ENCODE data around the gene FFAR3.
"Not testable (repeated sequence)": the region's sequence is repeated elsewhere in the genome, so short reads cannot be mapped to it uniquely, and the experiment has no call there.

The FFAR3 gene

GRCh38 chr19:35351411-35352176, 6.7 kb upstream of the FFAR3 start:
- DNase-seq = no peak

DNA sequence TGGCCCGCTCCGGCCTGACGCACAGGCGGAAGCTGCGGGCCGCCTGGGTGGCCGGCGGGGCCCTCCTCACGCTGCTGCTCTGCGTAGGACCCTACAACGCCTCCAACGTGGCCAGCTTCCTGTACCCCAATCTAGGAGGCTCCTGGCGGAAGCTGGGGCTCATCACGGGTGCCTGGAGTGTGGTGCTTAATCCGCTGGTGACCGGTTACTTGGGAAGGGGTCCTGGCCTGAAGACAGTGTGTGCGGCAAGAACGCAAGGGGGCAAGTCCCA, 6.1 kb upstream of the FFAR3 start:
- no peak for DNase-seq

- no peak for DNase-seq
Measured at GRCh38 chr19:35352448-35353304, 5.6 kb upstream of the FFAR3 start.

GRCh38 chr19:35353635-35354034, 4.6 kb upstream of the FFAR3 start:
- DNase-seq = no peak

- no peak for DNase-seq
Measured at GRCh38 chr19:35354898-35355297, 3.4 kb upstream of the FFAR3 start.

DNA sequence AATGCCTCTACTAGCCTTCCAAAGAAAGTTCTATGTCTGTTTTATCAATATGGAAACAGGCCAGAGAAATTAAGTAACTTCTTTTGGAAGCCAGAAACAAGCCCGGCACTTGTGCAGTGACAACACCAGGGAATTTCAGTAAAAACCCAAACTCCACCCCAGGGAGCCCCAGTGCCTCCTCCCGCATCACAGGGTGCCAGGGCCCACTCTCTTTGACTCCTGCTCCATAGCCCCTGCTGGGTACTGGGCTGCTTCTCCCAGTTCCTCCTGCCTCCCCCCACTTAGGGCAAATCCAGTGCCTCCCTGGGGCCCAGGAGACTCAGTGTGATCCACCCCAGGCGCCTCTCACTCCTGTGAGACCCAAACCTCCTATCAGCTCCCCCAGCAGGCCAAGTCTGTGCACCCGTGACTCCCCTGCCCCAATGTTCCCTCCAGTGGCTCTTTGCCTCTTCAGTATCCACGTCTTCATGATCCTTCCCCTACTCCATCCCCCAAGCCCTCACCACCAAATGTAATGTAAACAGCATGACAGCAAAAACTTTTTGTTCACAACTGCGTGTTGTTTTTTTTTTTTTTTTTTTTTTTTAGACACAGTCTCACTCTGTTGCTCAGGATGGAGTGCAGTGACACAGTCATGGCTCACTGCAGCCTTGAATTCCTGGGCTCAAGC, 2.3 kb upstream of the FFAR3 start:
- no peak for DNase-seq

DNA sequence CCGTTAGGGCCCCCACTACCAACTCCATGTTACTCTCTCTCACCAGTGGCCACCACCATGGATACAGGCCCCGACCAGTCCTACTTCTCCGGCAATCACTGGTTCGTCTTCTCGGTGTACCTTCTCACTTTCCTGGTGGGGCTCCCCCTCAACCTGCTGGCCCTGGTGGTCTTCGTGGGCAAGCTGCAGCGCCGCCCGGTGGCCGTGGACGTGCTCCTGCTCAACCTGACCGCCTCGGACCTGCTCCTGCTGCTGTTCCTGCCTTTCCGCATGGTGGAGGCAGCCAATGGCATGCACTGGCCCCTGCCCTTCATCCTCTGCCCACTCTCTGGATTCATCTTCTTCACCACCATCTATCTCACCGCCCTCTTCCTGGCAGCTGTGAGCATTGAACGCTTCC, 574 bp downstream of the FFAR3 start:
- not testable (repeated sequence) for DNase-seq

DNA sequence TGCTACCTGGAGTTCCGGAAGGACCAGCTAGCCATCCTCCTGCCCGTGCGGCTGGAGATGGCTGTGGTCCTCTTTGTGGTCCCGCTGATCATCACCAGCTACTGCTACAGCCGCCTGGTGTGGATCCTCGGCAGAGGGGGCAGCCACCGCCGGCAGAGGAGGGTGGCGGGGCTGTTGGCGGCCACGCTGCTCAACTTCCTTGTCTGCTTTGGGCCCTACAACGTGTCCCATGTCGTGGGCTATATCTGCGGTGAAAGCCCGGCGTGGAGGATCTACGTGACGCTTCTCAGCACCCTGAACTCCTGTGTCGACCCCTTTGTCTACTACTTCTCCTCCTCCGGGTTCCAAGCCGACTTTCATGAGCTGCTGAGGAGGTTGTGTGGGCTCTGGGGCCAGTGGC, 1.1 kb downstream of the FFAR3 start:
- not testable (repeated sequence) for DNase-seq

GRCh38 chr19:35360081-35360480, 1.8 kb downstream of the FFAR3 start:
- DNase-seq = not testable (repeated sequence)

DNA sequence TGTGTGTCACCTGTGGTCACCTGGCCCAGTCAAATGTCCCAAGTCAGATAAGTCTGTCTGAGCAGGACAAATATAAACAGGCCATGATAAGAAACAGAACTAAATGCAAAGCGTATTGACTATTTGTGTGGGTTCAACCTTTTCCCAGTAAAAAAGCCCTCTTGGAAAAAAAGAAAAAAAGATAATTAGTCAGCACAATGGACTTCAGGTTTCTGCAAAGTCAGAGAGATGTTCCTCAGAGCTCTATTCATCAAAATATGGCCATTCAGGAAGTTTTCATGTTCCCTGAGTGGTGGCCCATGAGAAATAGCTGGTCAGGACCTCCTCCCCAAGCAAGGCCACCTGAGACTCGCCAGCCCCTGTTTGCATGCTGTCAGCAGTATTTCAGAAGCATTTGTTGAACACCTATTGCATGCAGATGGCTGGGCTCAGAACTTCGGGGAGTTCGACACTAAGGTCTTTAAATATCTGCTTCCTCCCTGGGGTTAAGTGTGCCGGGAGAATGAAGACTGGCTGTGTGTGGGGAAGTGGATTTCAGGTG, 2.7 kb downstream of the FFAR3 start:
- no peak for DNase-seq

GRCh38 chr19:35362261-35363000, 4.2 kb downstream of the FFAR3 start:
- DNase-seq = no peak

DNA sequence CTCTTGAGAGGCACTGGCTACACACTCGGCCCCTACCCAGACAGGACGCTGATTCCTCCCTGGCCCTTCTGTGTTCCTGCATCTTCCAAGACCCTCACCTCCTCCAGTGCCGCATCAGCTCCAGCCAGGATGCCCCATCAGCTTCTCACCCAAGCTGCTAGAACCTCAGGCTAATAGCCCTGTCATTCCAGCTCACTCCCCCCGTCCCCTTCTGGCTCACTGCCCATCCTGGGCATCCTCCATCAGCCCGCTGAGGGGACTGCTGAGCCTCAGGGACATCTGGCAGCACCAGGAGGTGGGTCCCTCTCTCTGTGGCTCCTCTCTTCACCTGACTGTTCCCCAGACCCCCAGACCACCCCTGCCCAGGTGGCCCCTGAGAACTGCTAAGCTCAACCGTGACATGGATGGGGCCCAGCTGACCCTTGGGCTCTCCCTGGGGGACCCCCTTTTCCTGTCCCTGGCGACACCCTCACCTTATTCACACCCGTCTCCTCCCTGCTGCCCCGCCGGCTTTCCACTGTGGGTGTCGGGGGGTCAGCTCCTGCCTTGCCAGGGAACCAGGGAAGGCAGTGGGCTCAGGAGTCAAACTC, 4.8 kb downstream of the FFAR3 start:
- no peak for DNase-seq

DNA sequence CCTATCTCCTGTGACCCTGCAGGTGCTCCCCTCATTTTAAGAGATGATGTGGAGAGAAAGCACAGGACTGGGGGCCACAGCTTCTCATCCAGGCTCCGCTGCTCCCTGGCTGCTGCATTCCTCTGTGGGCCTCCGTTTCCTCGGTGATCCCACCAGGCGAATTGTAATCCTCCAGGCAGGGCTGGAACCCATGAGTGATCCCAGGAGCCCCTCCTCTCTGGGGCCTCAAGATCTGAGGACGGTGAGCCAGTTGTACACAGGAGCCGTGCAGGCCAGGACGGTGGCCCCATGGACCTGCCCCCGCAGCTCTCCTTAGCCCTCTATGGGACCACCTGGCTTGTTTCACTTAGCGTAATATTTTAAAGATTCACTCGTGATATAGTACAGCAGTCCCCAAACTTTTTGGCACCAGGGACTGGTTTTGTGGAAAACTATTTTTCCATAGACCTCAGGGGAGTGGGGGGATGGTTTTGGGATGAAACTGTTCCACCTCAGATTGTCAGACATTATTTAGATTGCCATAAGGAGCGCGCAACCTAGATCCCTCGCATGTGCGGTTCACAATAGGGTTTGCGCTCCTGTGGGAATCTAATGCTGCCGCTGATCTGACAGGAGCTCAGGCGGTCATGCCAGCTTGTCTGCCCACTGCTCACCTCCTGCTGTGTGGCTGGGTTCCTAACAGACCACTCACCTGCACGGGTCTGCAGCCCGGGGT, 5.6 kb downstream of the FFAR3 start:
- no peak for DNase-seq

- no peak for DNase-seq
Measured at GRCh38 chr19:35365303-35365702, 7.0 kb downstream of the FFAR3 start.

DNA sequence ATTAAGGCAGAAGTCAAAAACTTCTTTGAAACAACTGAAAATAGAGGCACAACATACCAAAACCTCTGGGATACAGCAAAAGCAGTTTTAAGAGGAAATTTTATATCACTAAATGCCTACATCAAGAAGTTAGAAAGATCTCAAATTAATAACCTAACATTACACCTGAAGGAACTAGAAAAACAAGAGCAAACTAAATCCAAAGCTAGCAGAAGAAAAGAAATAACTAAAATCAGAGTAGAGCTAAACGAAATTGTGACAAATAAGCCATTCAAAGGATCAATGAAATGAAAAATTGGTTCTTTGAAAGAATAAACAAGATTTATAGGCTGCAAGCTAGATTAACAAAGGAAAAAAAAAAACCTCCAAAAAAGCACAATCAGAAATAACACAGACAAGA, 10.1 kb downstream of the FFAR3 start:
- DNase-seq = no peak

DNA sequence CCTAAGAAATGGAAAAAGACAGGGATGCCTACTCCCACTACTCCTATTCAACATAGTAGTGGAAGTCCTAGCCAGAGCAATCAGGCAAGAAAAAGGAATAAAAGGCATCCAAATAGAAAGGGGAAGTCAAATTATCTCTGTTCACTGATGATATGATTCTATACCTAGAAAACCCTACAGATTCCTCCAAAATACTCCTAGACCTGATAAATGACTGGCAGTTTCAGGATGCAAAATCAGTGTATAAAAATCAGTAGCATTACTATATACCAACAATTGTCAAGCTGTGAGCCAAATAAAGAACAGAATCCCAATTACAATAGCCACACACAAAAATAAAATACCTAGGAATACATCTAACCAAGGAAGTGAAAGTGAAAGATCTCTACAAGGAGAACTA, 11.3 kb downstream of the FFAR3 start:
- DNase-seq = no peak

- no peak for DNase-seq
Measured at GRCh38 chr19:35370722-35371121, 12.5 kb downstream of the FFAR3 start, which contains the start of gene GPR42. TSS of gene GPR42 (plus strand) at chr19:35371068. CDS start at chr19:35371360, 292 bp downstream.

DNA sequence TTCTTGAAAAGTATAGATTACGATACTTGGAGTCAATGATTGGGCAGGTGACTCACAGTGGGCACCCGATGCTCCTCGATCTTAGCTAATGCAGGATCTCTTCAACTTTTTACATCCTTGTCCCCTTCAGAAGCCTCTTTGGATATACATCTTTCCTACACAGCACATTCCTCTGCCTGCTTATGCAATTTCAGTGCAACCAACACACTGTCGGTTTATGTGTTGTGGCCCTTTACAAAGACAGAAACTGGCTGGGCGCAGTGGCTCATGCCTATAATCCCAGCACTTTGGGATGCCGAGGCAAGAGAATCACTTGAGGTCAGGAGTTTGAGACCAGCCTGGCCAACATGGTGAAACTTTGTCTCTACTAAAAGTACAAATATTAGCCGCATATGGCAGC, 15.2 kb downstream of the FFAR3 start:
- DNase-seq = no peak

GRCh38 chr19:35374031-35374430, 15.8 kb downstream of the FFAR3 start:
- not testable (repeated sequence) for DNase-seq

- DNase-seq = no peak
Measured at GRCh38 chr19:35375505-35376307, 17.4 kb downstream of the FFAR3 start.

DNA sequence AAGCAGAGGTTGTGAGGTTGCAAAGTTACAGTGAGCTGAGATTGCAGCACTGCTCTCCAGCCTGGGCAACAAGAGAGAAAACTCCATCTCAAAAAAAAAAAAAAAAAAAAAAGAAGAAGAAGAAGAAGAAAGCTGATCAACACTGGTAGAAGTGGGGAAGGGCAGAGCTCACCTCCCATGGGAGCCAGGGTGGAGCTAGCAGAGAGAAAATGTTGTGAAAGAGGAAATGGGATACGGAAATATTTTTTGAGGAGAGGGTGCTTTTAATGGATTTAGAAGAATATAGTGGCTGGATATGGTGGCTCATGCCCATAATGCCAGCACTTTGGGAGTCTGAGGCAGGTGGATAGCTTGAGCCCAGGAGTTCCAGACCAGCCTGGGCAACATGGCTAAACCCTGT, 19.4 kb downstream of the FFAR3 start:
- no peak for DNase-seq
